Prostate gland (tissue), 2 donors: ENCODE data around the gene CECR2. TPM values are rescaled to one million over a fixed set of nuclear protein-coding genes. Genes with fewer than 3 reads are reported as not detected.

Source experiments
- DNase-seq: peaks from one replicate; pipeline ENCODE4 v3.0.0-alpha.2; 2019; ENCODE audit warnings: low spot score
- H3K27ac ChIP-seq, 2 donors: fragments of 200-600 bp; sonication (generic); 2 replicates each; pipeline ENCODE4 v1.5.1; 2017 to 2019
- H3K27me3 ChIP-seq: fragments of 200-600 bp; sonication (generic); replicated peaks from 2 replicates; pipeline ENCODE4 v1.5.1; 2019; ENCODE audit not compliant: insufficient read depth
- H3K36me3 ChIP-seq, 2 donors: fragments of 200-600 bp; sonication (generic); 1 replicate in 1 of 2; 2 replicates in 1 of 2; pipeline versions ENCODE4 v1.5.1 to v1.8.1; 2017 to 2019
- H3K4me1 ChIP-seq: fragments of 200-600 bp; sonication (generic); replicated peaks from 2 replicates; pipeline ENCODE4 v1.5.1; 2019
- H3K4me3 ChIP-seq, 2 donors: fragments of 200-600 bp; sonication (generic); 2 replicates each; pipeline ENCODE4 v1.5.1; 2017 to 2019
- H3K9me3 ChIP-seq: fragments of 200-600 bp; sonication (generic); 2 replicates; pipeline ENCODE4 v1.5.1; 2017
- POLR2A ChIP-seq: fragments of 450-650 bp; IDR thresholded peaks from one replicate; pipeline ENCODE4 v1.6.1; 2016; ENCODE audit warnings: antibody characterized with exemption, mild to moderate bottlenecking
- POLR2AphosphoS5 ChIP-seq: sonication (generic); formaldehyde crosslinking; IDR thresholded peaks from one replicate; pipeline ENCODE4 v1.6.1; 2017; ENCODE audit warnings: antibody characterized with exemption
- WGBS: methylation state at CpG from one replicate; pipeline ENCODE4 v1.1.5; 2018; 5-methylcytosine and 5-hydroxymethylcytosine counted together
- intact Hi-C: fragments of 100-400 bp; cut with DNase I; formaldehyde crosslinking; loops from one replicate; pipeline ENCODE4 v1.14.2; 2022
- total RNA-seq, 2 donors: library from RNA; depleted of rRNA; stranded (reverse); fragments of >200 nt; gene quantifications; one replicate each; pipeline ENCODE4 v1.1.0, GENCODE V29; 2016
- TF ChIP-seq, protein P1 (sequence below), 4 experiments: fragments of 200-600 bp in 2 of 4; fragments of 450-650 bp in 2 of 4; sonication (generic) in 2 of 4; IDR thresholded peaks; 1 replicate in 3 of 4; 2 replicates in 1 of 4; pipeline ENCODE4 v1.5.1; 2016 to 2019; ENCODE audit warnings: antibody characterized with exemption in 4 of 4, mild to moderate bottlenecking in 2 of 4, moderate library complexity in 2 of 4

The CECR2 gene
- total RNA-seq, 2 donors from 2014 or later = 3.1 to 10.1 TPM

DNA sequence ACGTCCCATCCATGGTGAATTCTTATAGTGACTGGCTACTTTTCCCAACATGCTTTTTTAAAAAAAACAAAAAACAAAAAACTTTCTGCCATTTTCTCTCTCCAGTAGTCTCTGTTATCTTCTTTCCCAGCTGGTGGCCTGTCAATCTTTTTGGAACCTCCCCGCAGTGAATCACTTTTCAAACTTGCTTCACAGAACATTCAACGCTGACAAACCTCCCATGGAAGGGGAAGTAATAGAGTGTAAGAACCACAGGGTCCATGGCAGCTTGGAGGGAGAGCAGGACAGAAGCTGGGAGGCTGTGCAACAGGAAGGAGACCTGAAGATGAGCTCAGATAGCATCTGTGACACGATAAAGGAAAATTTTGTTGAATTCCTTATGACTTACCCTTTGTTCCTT lies 9.8 kb upstream of the CECR2 start:
- H3K27ac ChIP-seq = no peak overlapping the region
- 53% methylated on average over 4 of the region's 4 CpGs for WGBS
- H3K27me3 ChIP-seq = no peaks in the 10 kb centered on the region
- intact Hi-C loops = no loop called here
- H3K4me3 ChIP-seq = no peak overlapping the region
- no peak for TF ChIP-seq POLR2A
- TF ChIP-seq, protein P1, sequence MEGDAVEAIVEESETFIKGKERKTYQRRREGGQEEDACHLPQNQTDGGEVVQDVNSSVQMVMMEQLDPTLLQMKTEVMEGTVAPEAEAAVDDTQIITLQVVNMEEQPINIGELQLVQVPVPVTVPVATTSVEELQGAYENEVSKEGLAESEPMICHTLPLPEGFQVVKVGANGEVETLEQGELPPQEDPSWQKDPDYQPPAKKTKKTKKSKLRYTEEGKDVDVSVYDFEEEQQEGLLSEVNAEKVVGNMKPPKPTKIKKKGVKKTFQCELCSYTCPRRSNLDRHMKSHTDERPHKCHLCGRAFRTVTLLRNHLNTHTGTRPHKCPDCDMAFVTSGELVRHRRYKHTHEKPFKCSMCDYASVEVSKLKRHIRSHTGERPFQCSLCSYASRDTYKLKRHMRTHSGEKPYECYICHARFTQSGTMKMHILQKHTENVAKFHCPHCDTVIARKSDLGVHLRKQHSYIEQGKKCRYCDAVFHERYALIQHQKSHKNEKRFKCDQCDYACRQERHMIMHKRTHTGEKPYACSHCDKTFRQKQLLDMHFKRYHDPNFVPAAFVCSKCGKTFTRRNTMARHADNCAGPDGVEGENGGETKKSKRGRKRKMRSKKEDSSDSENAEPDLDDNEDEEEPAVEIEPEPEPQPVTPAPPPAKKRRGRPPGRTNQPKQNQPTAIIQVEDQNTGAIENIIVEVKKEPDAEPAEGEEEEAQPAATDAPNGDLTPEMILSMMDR (IDR thresholded peaks at IDR 0.05) = no peak
- no peak for TF ChIP-seq POLR2AphosphoS5
- no peak for DNase-seq
- H3K9me3 ChIP-seq = no peaks in the 10 kb centered on the region
- no peaks in the 10 kb centered on the region for H3K4me1 ChIP-seq
- no peaks in the 10 kb centered on the region for H3K36me3 ChIP-seq

DNA sequence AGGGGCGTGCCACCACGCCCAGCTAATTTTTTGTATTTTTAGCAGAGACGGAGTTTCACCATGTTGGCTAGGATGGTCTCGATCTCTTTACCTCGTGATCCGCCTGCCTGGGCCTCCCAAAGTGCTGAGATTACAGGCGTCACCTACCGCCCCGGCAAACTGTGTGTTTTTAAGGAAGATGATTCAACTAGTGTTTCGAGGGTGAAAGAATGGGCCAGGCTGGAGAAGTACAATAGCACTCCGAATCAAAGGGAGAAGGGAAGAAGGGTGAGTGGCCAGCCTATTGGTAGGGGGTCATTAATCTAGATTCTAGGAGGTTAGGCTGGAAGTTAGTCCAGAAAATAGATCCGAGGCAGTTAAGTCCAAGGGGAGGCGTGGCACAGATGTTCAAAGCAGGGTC lies 2.9 kb upstream of the CECR2 start:
- Histone ChIP-seq H3K27me3 (no peaks in the 10 kb centered on the region), H3K27ac (no peak overlapping the region), H3K4me3 (no peak overlapping the region), H3K36me3 (no peaks in the 10 kb centered on the region), H3K4me1 (no peaks in the 10 kb centered on the region), H3K9me3 (no peaks in the 10 kb centered on the region)
- 82% methylated on average over 13 of the region's 13 CpGs for WGBS
- TF ChIP-seq, protein P1 (IDR thresholded peaks at IDR 0.05) = no peak
- no peak for DNase-seq
- intact Hi-C loops = no loop called here

DNA sequence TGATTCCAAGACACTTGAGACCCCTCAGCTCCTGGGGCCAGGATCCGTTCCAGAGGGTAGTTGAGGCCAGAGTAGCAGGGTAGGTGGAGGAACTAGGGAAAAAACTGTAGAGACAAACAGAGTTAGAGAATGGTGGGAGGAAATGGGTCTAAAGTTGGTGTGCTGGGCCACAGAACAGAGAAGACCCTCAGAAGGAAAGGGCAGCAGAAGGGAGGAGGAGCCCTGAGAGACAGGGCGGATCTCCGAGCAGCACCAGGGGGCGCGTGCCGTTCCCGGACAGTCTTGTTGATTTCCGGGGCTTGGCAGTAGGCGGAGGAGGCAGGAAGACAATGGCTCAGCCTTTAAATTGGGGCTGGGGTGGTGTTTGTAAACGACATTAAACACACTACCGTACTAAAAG lies 2.4 kb upstream of the CECR2 start:
- intact Hi-C loops = no loop called here
- DNase-seq = no peak
- H3K9me3 ChIP-seq = no peaks in the 10 kb centered on the region
- H3K4me3 ChIP-seq = no peak overlapping the region
- 11% methylated on average over 11 of the region's 11 CpGs for WGBS
- H3K36me3 ChIP-seq = no peaks in the 10 kb centered on the region
- TF ChIP-seq, protein P1 (IDR thresholded peaks at IDR 0.05) = peak in 1 of 4 experiments; percentile 17
- no peak for TF ChIP-seq POLR2A
- no peak overlapping the region for H3K27ac ChIP-seq
- H3K4me1 ChIP-seq = no peaks in the 10 kb centered on the region
- no peaks in the 10 kb centered on the region for H3K27me3 ChIP-seq

DNA sequence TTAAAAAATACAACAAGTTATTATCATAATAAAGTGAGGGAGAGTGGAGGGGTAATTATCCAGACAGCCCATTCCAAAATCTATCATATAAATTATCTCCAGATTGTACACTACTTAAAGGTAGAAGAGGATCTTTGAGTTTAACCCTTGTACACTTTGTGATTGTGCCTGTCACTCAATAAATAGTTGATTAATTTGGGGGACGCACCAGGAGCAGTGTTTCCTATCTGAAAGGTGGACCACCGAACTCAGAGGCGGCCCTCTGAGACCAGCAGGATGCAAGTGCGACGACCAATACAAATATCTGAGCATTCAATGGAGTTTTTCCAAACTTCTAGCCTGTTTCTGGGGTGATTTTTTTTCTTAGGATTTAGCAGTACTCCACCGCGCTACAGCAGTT lies 1.1 kb upstream of the CECR2 start:
- no peak for DNase-seq
- Histone ChIP-seq H3K27me3 (no peaks in the 10 kb centered on the region), H3K4me1 (no peaks in the 10 kb centered on the region), H3K27ac (peak overlapping the region; percentile 75 to 88), H3K36me3 (no peaks in the 10 kb centered on the region), H3K9me3 (no peaks in the 10 kb centered on the region), H3K4me3 (peak overlapping the region; percentile 50 to 80)
- 7% methylated on average over 7 of the region's 7 CpGs for WGBS
- TF ChIP-seq, protein P1 (IDR thresholded peaks at IDR 0.05) = no peak
- no peak for TF ChIP-seq POLR2A
- TF ChIP-seq POLR2AphosphoS5 = no peak
- intact Hi-C loops = no loop called here

DNA sequence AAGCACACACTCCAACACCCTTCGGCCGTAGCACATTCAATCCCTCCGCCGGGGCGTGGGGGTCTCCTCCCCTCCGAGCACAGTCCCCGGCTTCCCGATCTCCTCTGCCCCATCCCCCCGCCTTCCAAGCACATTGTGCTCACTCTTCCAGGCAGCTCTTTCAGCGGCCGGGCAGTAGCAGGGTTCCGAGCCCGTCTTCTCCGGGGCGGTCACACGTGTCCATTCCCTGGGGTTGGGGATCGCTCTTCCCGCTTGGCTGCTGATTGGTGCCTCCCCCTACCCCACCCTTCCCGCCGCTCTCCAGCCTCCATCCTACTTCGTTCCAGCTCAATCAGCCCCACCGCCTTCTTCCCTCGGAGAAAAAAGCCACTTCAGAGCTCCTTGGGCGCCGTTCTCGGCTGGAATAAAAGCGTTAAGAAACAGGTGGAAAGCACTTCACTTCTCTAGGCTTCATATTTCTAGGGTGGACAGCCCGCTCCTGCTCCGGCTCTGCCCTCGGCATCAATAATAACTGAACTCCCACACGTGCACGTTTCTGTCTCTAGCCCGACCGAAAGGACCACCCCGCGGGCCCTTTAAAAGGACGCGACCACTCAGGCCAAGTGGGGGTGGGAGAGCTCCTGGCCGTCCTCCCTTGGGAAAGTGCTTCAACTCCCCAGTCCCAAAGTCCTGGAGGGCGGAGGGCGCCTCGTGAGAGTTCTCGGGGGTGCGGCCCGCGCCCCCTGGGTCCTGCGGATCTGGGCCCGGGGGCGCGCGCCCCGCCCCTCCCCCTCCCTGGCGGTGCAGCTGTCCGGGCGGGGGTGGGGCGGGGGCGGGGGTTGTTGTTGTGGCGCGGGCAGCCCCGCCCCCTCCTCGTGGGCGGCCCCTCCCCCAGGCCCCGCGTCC lies 464 bp upstream of the CECR2 start:
- WGBS = 1% methylated on average over 57 of the region's 64 CpGs
- no peaks in the 10 kb centered on the region for H3K27me3 ChIP-seq
- H3K9me3 ChIP-seq = no peaks in the 10 kb centered on the region
- DNase-seq = peak; percentile 19
- TF ChIP-seq POLR2A = no peak
- TF ChIP-seq, protein P1 (IDR thresholded peaks at IDR 0.05) = no peak
- H3K4me1 ChIP-seq = no peaks in the 10 kb centered on the region
- peak overlapping the region; percentile 50 to 80 for H3K4me3 ChIP-seq
- peak overlapping the region; percentile 75 to 88 for H3K27ac ChIP-seq
- intact Hi-C loops = no loop called here
- H3K36me3 ChIP-seq = no peaks in the 10 kb centered on the region
